Measurements from ENCODE around the gene LRP10. TPM values are rescaled to one million over a fixed set of nuclear protein-coding genes. Genes with fewer than 3 reads are reported as not detected.

LRP10 gene
- total and polyA plus RNA-seq, 2 of the 4 experiments (the other 2 are of a cell fraction): 25.1 to 118 TPM

DNA sequence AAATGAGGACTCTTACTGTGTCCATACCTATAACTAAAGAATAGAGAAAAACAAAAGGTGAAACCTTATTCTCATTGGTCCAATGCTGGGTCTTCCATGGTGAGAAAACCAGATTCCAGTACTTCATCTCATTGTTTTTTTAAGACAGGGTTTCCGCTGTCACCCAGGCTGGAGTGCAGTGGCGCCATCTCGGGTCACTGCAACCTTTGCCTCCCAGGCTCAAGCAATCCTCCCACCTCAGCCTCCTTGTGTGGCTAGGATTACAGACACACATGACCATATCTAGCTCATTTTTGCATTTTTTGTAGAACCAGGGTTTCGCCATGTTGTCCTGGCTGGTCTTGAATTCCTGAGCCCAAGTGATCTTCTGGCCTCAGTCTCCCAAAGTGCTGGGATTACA, 34.1 kb downstream of the LRP10 start:
- no peak overlapping the region for H2BK15ac ChIP-seq (ENCODE audit: low read depth, low read length)
- BruUV-seq (replicated peaks): no TSS peak
- H2BK20ac ChIP-seq (ENCODE audit: low read depth, low read length): no peak overlapping the region
- no peak overlapping the region for H3K9ac ChIP-seq (ENCODE audit: low read depth, low read length)
- H4K91ac ChIP-seq (ENCODE audit: insufficient read depth, low read depth, low read length): no peak overlapping the region
- H4K20me1 ChIP-seq (ENCODE audit: insufficient read depth, low read length): no peaks in the 10 kb centered on the region
- no peak overlapping the region for H2AK9ac ChIP-seq (replicated peaks; ENCODE audit: low read depth, low read length, poor library complexity)
- intact Hi-C loops (cut with micrococcal nuclease): no loop called here
- H4K5ac ChIP-seq (ENCODE audit: low read depth, low read length): no peak overlapping the region
- no peak overlapping the region for H4K8ac ChIP-seq (ENCODE audit: low read depth in 2 of 2, low read length in 2 of 2)
- H3K4me3 ChIP-seq (ENCODE audit: insufficient read depth, low read depth, low read length): no peak overlapping the region
- no peak overlapping the region for H3K18ac ChIP-seq (ENCODE audit: low read depth, low read length)
- in situ Hi-C loops (cut with MboI; ENCODE audit: low sequenced_read_pairs): no loop called here
- H3K9me3 ChIP-seq (ENCODE audit: control insufficient read depth, insufficient read depth, low read length): no peaks in the 10 kb centered on the region
- CTCF ChIA-PET: interaction anchor here (0.6 kb wide), 1 partner anchor 9 kb away, joined by 7 read pairs; no protein-coding TSS in a partner anchor
- H3K4me1 ChIP-seq (ENCODE audit: control insufficient read depth, insufficient read depth, low read length): no peaks in the 10 kb centered on the region
- no peak overlapping the region for H3K23ac ChIP-seq (ENCODE audit: low read depth, low read length)
- H3K4me2 ChIP-seq (ENCODE audit: low read depth, low read length): no peak overlapping the region
- no peak overlapping the region for H2AK5ac ChIP-seq (ENCODE audit: low read depth, low read length)
- no peak overlapping the region for H2BK5ac ChIP-seq (ENCODE audit: low read depth, low read length, poor library complexity, severe bottlenecking)
- no peaks in the 10 kb centered on the region for H3K27me3 ChIP-seq (ENCODE audit: control insufficient read depth, insufficient read depth, low read length)
- H3K27ac ChIP-seq (ENCODE audit: insufficient read depth, low read length): no peak overlapping the region
- DNase-seq: no peak
- POLR2A ChIA-PET (ENCODE audit: unreplicated experiment): no interaction called here
- WGBS, 2 experiments (ENCODE audit: extremely low coverage in 2 of 2, insufficient read length in 1 of 2): 100% methylated on average over 4 of the region's 4 CpGs; no CpG with 5 or more reads in 1 of the 2 experiments
- H3K14ac ChIP-seq (replicated peaks; ENCODE audit: low read depth, low read length): no peak overlapping the region
- no peak overlapping the region for H3K4ac ChIP-seq (ENCODE audit: low read depth, low read length)
- 0 out of 2 replicates have a peak, but pooled peaks cover 3% of the 10 kb centered on the region for H3K9me1 ChIP-seq (ENCODE audit: insufficient read depth, low read length)
- H2AFZ ChIP-seq (replicated peaks; ENCODE audit: low read length, poor library complexity): no peak overlapping the region
- H3K56ac ChIP-seq (ENCODE audit: extremely low read depth, insufficient read depth, low read length): no peak overlapping the region
- TF ChIP-seq NFE2L2 (IDR thresholded peaks at IDR 0.05; ENCODE audit: low read depth, low read length) (no peak), RCOR1 (IDR thresholded peaks at IDR 0.05; ENCODE audit: insufficient replicate concordance, low read length) (no peak), CHD1 (IDR thresholded peaks at IDR 0.05; ENCODE audit: low read depth, low read length) (no peak), MXI1 (IDR thresholded peaks at IDR 0.05; ENCODE audit: borderline replicate concordance, low read depth, low read length) (no peak), BHLHE40 (IDR thresholded peaks at IDR 0.05; ENCODE audit: low read depth, low read length) (no peak), MAZ (IDR thresholded peaks at IDR 0.05; ENCODE audit: borderline replicate concordance, low read depth, low read length) (no peak), FOS (IDR thresholded peaks at IDR 0.05; ENCODE audit: low read depth, low read length) (no peak)
- no peak for ATAC-seq (ENCODE audit: low read depth)
- no peak overlapping the region for H2BK120ac ChIP-seq (ENCODE audit: low read depth, low read length)
- H3K36me3 ChIP-seq (ENCODE audit: control insufficient read depth, insufficient read depth, low read length): peaks cover 57% of the 10 kb centered on the region
- dilution Hi-C loops (cut with HindIII; ENCODE audit: low sequenced_read_pairs, unreplicated experiment): no loop called here
- H3K79me1 ChIP-seq (ENCODE audit: low read depth in 1 of 2, low read length in 2 of 2): peaks cover 6 to 19% of the 10 kb centered on the region in 2 experiments; a peak in 3 of 4 replicates
